HG03159 (cell line): Measurements from ENCODE around the gene RAMP1.
"Not testable (repeated sequence)": the region's sequence is repeated elsewhere in the genome, so short reads cannot be mapped to it uniquely, and the experiment has no call there.

ENCODE experiments used
- ATAC-seq: cut with Tn5 transposase; IDR thresholded peaks from one replicate; pipeline ENCODE4 v1.9.1; 2021; ENCODE audit warnings: mild to moderate bottlenecking, moderate library complexity; ENCODE audit not compliant: unreplicated experiment

The RAMP1 gene

GRCh38 chr2:237859533-237860272 lies at the start of gene RAMP1:
Gene RAMP1 (plus strand): TSS chr2:237859623. CDS start chr2:237859676, 53 bp downstream.
- ATAC-seq: no peak

- no peak for ATAC-seq
Observed at GRCh38 chr2:237815637-237816036, 43.8 kb upstream of the RAMP1 start.

- ATAC-seq: no peak
Observed at GRCh38 chr2:237816531-237816930, 42.9 kb upstream of the RAMP1 start.

- ATAC-seq: no peak
Observed at GRCh38 chr2:237818066-237818473, 41.4 kb upstream of the RAMP1 start.

- no peak for ATAC-seq
Observed at GRCh38 chr2:237819231-237819630, 40.2 kb upstream of the RAMP1 start.

GRCh38 chr2:237820421-237820820 lies 39.0 kb upstream of the RAMP1 start:
- ATAC-seq: no peak

- no peak for ATAC-seq
Observed at GRCh38 chr2:237823544-237823943, 35.9 kb upstream of the RAMP1 start.

- ATAC-seq: no peak
Observed at GRCh38 chr2:237824085-237824484, 35.3 kb upstream of the RAMP1 start.

- no peak for ATAC-seq
Observed at GRCh38 chr2:237827421-237827987, 31.9 kb upstream of the RAMP1 start.

- ATAC-seq: no peak
Observed at GRCh38 chr2:237830522-237830921, 28.9 kb upstream of the RAMP1 start.

- ATAC-seq: no peak
Observed at GRCh38 chr2:237833546-237833945, 25.9 kb upstream of the RAMP1 start.

GRCh38 chr2:237835372-237835771 lies 24.1 kb upstream of the RAMP1 start:
- ATAC-seq: no peak

GRCh38 chr2:237841051-237841450 lies 18.4 kb upstream of the RAMP1 start:
- no peak for ATAC-seq

- ATAC-seq: not testable (repeated sequence)
Observed at GRCh38 chr2:237848940-237849339, 10.5 kb upstream of the RAMP1 start.

- no peak for ATAC-seq
Observed at GRCh38 chr2:237854295-237854694, 5.1 kb upstream of the RAMP1 start.

- no peak for ATAC-seq
Observed at GRCh38 chr2:237857791-237858190, 1.6 kb upstream of the RAMP1 start.

GRCh38 chr2:237858294-237859081 lies 935 bp upstream of the RAMP1 start:
- ATAC-seq: no peak

- no peak for ATAC-seq
Observed at GRCh38 chr2:237859082-237859433, 365 bp upstream of the RAMP1 start.

GRCh38 chr2:237860273-237860935 lies 981 bp downstream of the RAMP1 start:
- no peak for ATAC-seq

- ATAC-seq: no peak
Observed at GRCh38 chr2:237861875-237862527, 2.6 kb downstream of the RAMP1 start.

- no peak for ATAC-seq
Observed at GRCh38 chr2:237862528-237862895, 3.1 kb downstream of the RAMP1 start.
